Right atrium auricular region (tissue), 2 donors: ENCODE results near the gene NCKAP5. TPM values are rescaled to one million over a fixed set of nuclear protein-coding genes. Genes with fewer than 3 reads are reported as not detected.

Source experiments
- DNase-seq: peaks from one replicate; pipeline ENCODE4 v3.0.0-alpha.2; 2019; ENCODE audit warnings: low spot score
- H3K27ac ChIP-seq, 2 donors: fragments of 200-600 bp; sonication (generic); 1 replicate in 1 of 2; 2 replicates in 1 of 2; pipeline ENCODE4 v1.5.1; 2016 to 2019
- H3K27me3 ChIP-seq, 2 donors: fragments of 200-600 bp; sonication (generic); one replicate each; pipeline versions ENCODE4 v1.5.1 to v1.6.0; 2017 to 2019
- H3K36me3 ChIP-seq: fragments of 200-600 bp; sonication (generic); one replicate; pipeline ENCODE4 v1.5.1; 2016
- H3K4me1 ChIP-seq, 2 donors: fragments of 200-600 bp; sonication (generic); one replicate each; pipeline versions ENCODE4 v1.5.1 to v1.6.0; 2017 to 2019
- H3K4me3 ChIP-seq, 2 donors: fragments of 200-600 bp; sonication (generic); 1 replicate in 1 of 2; 2 replicates in 1 of 2; pipeline ENCODE4 v1.5.1; 2017 to 2019; ENCODE audit warnings: mild to moderate bottlenecking in 1 of 2, moderate library complexity in 1 of 2
- H3K9me3 ChIP-seq, 2 donors: fragments of 200-600 bp; sonication (generic); one replicate each; pipeline ENCODE4 v1.5.1; 2019
- total RNA-seq, 2 donors: library from RNA; depleted of rRNA; stranded (reverse); fragments of >200 nt; gene quantifications; one replicate each; pipeline ENCODE4 v1.1.0, GENCODE V29; 2016
- TF ChIP-seq, protein P1 (sequence below), 2 donors: fragments of 200-600 bp; sonication (generic); IDR thresholded peaks; one replicate each; pipeline ENCODE4 v1.5.1; 2019; ENCODE audit warnings: antibody characterized with exemption in 2 of 2

NCKAP5 gene
- total RNA-seq, 2 donors from 2014 or later: 3.6 to 5.4 TPM

DNA sequence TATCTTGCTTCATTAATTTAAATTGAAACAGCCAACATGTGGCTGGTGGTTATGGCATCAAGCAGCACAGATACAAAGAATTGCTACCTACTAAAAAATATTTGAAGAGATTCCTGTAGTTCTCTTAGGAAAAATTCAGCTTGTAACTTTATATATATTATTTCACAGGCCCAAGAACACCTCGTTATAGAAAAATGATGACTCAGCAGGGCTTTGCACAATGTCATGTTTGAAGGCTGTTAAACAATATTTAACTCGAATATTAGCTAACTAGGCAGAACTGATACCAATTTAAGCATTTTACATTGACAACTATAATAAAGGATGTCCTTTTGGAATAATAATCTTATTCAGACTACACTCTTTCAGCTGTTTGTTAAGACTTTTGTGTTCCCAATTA, 795.9 kb downstream of the NCKAP5 start:
- peaks cover 8% of the 10 kb centered on the region for H3K36me3 ChIP-seq
- no peaks in the 10 kb centered on the region for H3K27me3 ChIP-seq
- no peaks in the 10 kb centered on the region for H3K4me1 ChIP-seq
- no peak for DNase-seq
- H3K4me3 ChIP-seq: no peak overlapping the region
- TF ChIP-seq, protein P1, sequence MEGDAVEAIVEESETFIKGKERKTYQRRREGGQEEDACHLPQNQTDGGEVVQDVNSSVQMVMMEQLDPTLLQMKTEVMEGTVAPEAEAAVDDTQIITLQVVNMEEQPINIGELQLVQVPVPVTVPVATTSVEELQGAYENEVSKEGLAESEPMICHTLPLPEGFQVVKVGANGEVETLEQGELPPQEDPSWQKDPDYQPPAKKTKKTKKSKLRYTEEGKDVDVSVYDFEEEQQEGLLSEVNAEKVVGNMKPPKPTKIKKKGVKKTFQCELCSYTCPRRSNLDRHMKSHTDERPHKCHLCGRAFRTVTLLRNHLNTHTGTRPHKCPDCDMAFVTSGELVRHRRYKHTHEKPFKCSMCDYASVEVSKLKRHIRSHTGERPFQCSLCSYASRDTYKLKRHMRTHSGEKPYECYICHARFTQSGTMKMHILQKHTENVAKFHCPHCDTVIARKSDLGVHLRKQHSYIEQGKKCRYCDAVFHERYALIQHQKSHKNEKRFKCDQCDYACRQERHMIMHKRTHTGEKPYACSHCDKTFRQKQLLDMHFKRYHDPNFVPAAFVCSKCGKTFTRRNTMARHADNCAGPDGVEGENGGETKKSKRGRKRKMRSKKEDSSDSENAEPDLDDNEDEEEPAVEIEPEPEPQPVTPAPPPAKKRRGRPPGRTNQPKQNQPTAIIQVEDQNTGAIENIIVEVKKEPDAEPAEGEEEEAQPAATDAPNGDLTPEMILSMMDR (IDR thresholded peaks at IDR 0.05): no peak
- no peaks in the 10 kb centered on the region for H3K9me3 ChIP-seq
- H3K27ac ChIP-seq: no peak overlapping the region

DNA sequence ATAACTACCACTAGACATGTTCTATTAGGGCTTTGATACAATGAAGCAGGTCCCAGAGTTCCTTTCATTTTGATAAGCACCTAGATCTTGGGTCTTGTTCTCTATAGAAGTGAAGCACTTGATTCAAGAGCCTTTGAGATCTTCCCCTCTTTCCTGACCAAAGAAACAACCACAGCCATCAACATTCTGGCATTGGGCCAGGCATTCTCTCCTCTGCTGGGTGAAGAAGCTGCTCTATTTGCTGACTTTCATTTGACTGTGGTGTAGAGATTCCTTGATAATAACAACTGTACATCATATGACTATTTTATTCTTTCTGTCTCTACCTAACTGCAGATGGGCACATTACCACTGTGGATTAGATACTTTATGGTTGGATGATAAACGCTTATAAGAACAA, 801.7 kb downstream of the NCKAP5 start:
- H3K27ac ChIP-seq: no peak overlapping the region
- TF ChIP-seq, protein P1 (IDR thresholded peaks at IDR 0.05): no peak
- DNase-seq: no peak
- H3K4me3 ChIP-seq: no peak overlapping the region
- no peaks in the 10 kb centered on the region for H3K36me3 ChIP-seq
- H3K9me3 ChIP-seq: no peaks in the 10 kb centered on the region
- no peaks in the 10 kb centered on the region for H3K27me3 ChIP-seq
- no peaks in the 10 kb centered on the region for H3K4me1 ChIP-seq

DNA sequence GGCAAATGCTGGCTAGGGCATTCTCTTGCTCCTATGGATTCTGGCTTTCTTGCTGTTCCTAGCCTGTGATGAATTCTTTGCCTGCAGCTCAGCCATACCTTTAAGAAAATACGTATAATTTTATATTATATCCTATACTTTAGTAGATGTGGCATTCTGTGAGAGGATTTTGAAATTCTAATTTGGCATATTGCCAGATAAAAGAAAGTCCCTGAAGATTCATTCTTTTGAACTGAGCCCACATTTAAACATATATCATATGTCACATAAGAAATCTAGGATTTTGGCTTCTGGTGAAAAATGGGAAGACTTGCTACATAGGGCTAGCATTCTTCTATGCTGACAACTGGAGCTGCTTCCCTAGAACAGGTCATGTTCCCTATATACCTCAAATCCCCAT, 806.8 kb downstream of the NCKAP5 start:
- no peak overlapping the region for H3K27ac ChIP-seq
- peaks cover 0 to 6% of the 10 kb centered on the region in 2 donors for H3K9me3 ChIP-seq
- H3K4me3 ChIP-seq: no peak overlapping the region
- no peaks in the 10 kb centered on the region for H3K27me3 ChIP-seq
- no peak for DNase-seq
- no peaks in the 10 kb centered on the region for H3K36me3 ChIP-seq
- TF ChIP-seq, protein P1 (IDR thresholded peaks at IDR 0.05): no peak
- H3K4me1 ChIP-seq: no peaks in the 10 kb centered on the region

DNA sequence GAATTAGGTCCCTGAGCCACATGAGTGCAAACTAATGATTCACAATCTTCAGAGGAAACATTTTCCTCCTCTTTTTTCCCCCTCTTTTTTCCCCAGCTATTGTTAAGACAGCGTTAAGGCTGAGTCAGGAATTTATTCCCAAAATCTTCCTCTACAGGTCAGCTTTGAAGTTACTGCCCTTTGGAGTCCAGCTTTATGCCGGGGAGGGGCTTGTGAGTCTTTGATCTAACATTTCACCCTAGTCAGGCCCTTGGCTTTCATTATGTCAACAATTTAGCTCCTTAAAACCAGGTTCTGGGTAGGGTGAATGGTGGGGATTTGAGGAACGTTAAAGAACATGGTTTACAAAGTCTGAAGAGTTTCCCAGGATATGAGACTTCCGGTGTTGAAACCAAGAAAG, 807.3 kb downstream of the NCKAP5 start:
- peaks cover 0 to 6% of the 10 kb centered on the region in 2 donors for H3K9me3 ChIP-seq
- no peaks in the 10 kb centered on the region for H3K4me1 ChIP-seq
- H3K4me3 ChIP-seq: no peak overlapping the region
- no peak overlapping the region for H3K27ac ChIP-seq
- no peaks in the 10 kb centered on the region for H3K27me3 ChIP-seq
- TF ChIP-seq, protein P1 (IDR thresholded peaks at IDR 0.05): no peak
- H3K36me3 ChIP-seq: no peaks in the 10 kb centered on the region
- no peak for DNase-seq

DNA sequence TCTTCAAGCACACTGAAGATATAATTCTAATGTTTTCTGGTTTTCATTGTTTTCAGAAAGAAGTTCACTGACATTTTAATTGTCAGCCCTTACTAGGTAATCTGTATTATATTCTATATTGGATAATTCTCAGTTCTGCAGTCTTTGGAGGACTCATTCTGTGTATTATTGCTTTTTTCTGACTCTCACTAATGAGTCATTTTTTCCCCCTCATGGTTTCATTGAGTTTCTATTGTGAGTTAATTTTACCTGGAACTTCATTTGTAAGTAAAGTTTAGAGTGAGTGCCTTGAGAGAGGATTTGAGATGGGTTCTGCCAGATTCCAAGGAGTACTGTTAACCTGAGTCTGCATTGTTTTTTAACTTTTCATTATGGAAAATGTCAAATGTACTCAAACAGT, 807.9 kb downstream of the NCKAP5 start:
- no peaks in the 10 kb centered on the region for H3K27me3 ChIP-seq
- H3K4me1 ChIP-seq: no peaks in the 10 kb centered on the region
- H3K36me3 ChIP-seq: no peaks in the 10 kb centered on the region
- no peak overlapping the region for H3K27ac ChIP-seq
- H3K9me3 ChIP-seq: peaks cover 0 to 6% of the 10 kb centered on the region in 2 donors
- H3K4me3 ChIP-seq: no peak overlapping the region
- TF ChIP-seq, protein P1 (IDR thresholded peaks at IDR 0.05): no peak
- DNase-seq: no peak

DNA sequence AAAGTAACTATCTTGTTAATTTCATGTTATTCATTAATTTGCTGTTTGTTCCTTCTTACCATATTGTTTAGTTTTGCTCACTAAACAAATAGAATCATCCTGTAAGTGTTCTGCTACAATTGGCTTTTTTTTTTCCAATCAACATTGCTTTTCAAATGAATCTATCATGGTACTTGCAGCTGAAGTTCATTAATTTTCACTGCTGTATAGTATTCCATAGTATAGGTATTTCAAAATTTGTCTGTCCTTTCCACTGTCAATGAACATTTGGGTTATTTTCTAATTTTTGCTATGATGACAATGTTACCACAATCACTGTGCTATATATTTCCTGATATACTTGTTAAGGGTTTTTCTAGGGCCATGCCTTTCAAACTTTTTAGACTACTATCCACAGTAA, 809.3 kb downstream of the NCKAP5 start:
- no peak overlapping the region for H3K27ac ChIP-seq
- H3K9me3 ChIP-seq: peaks cover 0 to 6% of the 10 kb centered on the region in 2 donors
- no peaks in the 10 kb centered on the region for H3K36me3 ChIP-seq
- H3K27me3 ChIP-seq: no peaks in the 10 kb centered on the region
- no peak for DNase-seq
- TF ChIP-seq, protein P1 (IDR thresholded peaks at IDR 0.05): no peak
- H3K4me3 ChIP-seq: no peak overlapping the region
- H3K4me1 ChIP-seq: no peaks in the 10 kb centered on the region
